Spleen (tissue), 11 donors: Measurements from ENCODE around the gene ARL5C. TPM values are rescaled to one million over a fixed set of nuclear protein-coding genes. Genes with fewer than 3 reads are reported as not detected.
A peak's percentile ranks its signal among the peaks of the same experiment; 100 is the strongest.

Experiments used
- DNase-seq: peaks from one replicate; pipeline ENCODE4 v3.0.0-alpha.2; 2020
- H3K27ac ChIP-seq, 8 donors: fragments of 200-600 bp; sonication (generic) in 7 of 8; 1 replicate in 4 of 8; 2 replicates in 4 of 8; pipeline versions ENCODE4 v1.5.0 to v1.8.0; 2016 to 2021; ENCODE audit warnings: inconsistent platforms in 4 of 8, mild to moderate bottlenecking in 4 of 8, moderate library complexity in 1 of 8
- H3K27me3 ChIP-seq, 7 donors: fragments of 200-600 bp; sonication (generic) in 6 of 7; replicated peaks in 1 of 7; 1 replicate in 4 of 7; 2 replicates in 3 of 7; pipeline versions ENCODE4 v1.5.0 to v1.8.0; 2016 to 2021; ENCODE audit warnings: inconsistent platforms in 3 of 7, mild to moderate bottlenecking in 1 of 7
- H3K36me3 ChIP-seq, 6 donors: fragments of 200-600 bp; sonication (generic) in 5 of 6; 1 replicate in 4 of 6; 2 replicates in 2 of 6; pipeline versions ENCODE4 v1.5.0 to v1.8.0; 2016 to 2021; ENCODE audit warnings: inconsistent platforms in 2 of 6
- H3K4me1 ChIP-seq, 6 donors: fragments of 200-600 bp; sonication (generic) in 5 of 6; 1 replicate in 3 of 6; 2 replicates in 3 of 6; pipeline versions ENCODE4 v1.5.0 to v1.8.0; 2016 to 2021; ENCODE audit warnings: inconsistent platforms in 3 of 6
- H3K4me3 ChIP-seq, 8 donors: fragments of 200-600 bp; sonication (generic) in 7 of 8; 1 replicate in 4 of 8; 2 replicates in 4 of 8; pipeline versions ENCODE4 v1.5.0 to v1.8.0; 2016 to 2021; ENCODE audit warnings: inconsistent platforms in 4 of 8, mild to moderate bottlenecking in 4 of 8, moderate library complexity in 2 of 8
- H3K9me3 ChIP-seq, 8 donors: fragments of 200-600 bp; sonication (generic) in 7 of 8; 1 replicate in 4 of 8; 2 replicates in 4 of 8; pipeline versions ENCODE4 v1.5.0 to v1.8.0; 2016 to 2021; ENCODE audit warnings: inconsistent platforms in 4 of 8
- CTCF ChIP-seq, 11 experiments: fragments of 200-600 bp in 7 of 11; fragments of 450-650 bp in 4 of 11; sonication (generic) in 4 of 11; IDR thresholded peaks in 8 of 11; conservative IDR thresholded peaks in 3 of 11; 1 replicate in 7 of 11; 2 replicates in 4 of 11; pipeline versions ENCODE4 v1.4.0 to v1.8.0; 2016 to 2021; ENCODE audit warnings: antibody characterized with exemption in 11 of 11, inconsistent platforms in 4 of 11, mild to moderate bottlenecking in 1 of 11
- POLR2A ChIP-seq, 3 donors: fragments of 450-650 bp; IDR thresholded peaks; one replicate each; pipeline ENCODE4 v1.5.1; 2017; ENCODE audit warnings: antibody characterized with exemption in 3 of 3, mild to moderate bottlenecking in 1 of 3
- POLR2AphosphoS5 ChIP-seq, 3 donors: sonication (generic); formaldehyde crosslinking; IDR thresholded peaks; one replicate each; pipeline ENCODE4 v1.5.1; 2017; ENCODE audit warnings: antibody characterized with exemption in 3 of 3
- whole genome bisulfite sequencing, 5 donors: extraction: QIAGEN DNeasy Blood & Tissue Kit in 3 of 5; methylation state at CpG; one replicate each; pipeline versions ENCODE4 v1.1.5 to v1.1.7; 2013 to 2018; 5-methylcytosine and 5-hydroxymethylcytosine counted together
- intact Hi-C: fragments of 100-400 bp; cut with DNase I; formaldehyde crosslinking; loops from one replicate; pipeline ENCODE4 v1.15.0; 2023; ENCODE audit warnings: low total_unique reads
- polyA plus RNA-seq, 3 donors: library from polyadenylated mRNA; stranded (reverse); fragments of 200-250 nt; gene quantifications; one replicate each; pipeline ENCODE4 v1.2.1, GENCODE V29; 2013
- total RNA-seq, 7 donors: library from RNA; depleted of rRNA in 3 of 7; stranded (reverse); fragments of >200 nt in 3 of 7; fragmentation: NEBNext Ultra II Directional in 4 of 7; extraction: Animal tissue kit (Norgen Biotek cat#: 25700) in 4 of 7; gene quantifications; one replicate each; pipeline versions ENCODE4 v1.1.0 to v1.2.1, GENCODE V29; 2016 to 2021
- donor health status: healthy with polysubstance abuse.
- donor health status: DM: no; HTN: no; CAD: no; lungs with moderate emphysema.
- donor health status: DM: no; HTN: no; CAD: no.
- donor health status: Bipolar disorder and iron deficiency.
- donor health status: healthy.
- donor health status: DM: no; HTN: no; CAD: no.
- donor health status: DM: yes; HTN: yes; CAD: no.

Gene ARL5C
- total and polyA plus RNA-seq, 10 donors, result not detected

- TF ChIP-seq CTCF (IDR thresholded peaks at IDR 0.05 in 8 of 11, conservative IDR thresholded peaks at IDR 0.05 in 3 of 11) (no peak), POLR2A (IDR thresholded peaks at IDR 0.05) (no peak), POLR2AphosphoS5 (IDR thresholded peaks at IDR 0.05) (no peak)
- intact Hi-C loops, result no loop called here
Observed at GRCh38 chr17:39165178-39165840, 652 bp downstream of the ARL5C start.

GRCh38 chr17:39164675-39165143 is 1.3 kb downstream of the ARL5C start:
- peak; percentile 91 for DNase-seq
- Histone ChIP-seq H3K36me3 (no peaks in the 10 kb centered on the region), H3K4me3 (peak overlapping the region; percentile 36 to 79 (median 49)), H3K27ac (peak overlapping the region in 4 of 8 donors; percentile 28 to 65 (median 50)), H3K4me1 (peaks cover 13 to 44% (median 37%) of the 10 kb centered on the region in 6 donors), H3K27me3 (peaks cover 0 to 41% (median 15%) of the 10 kb centered on the region in 7 donors), H3K9me3 (peaks cover 0 to 4% (median 0%) of the 10 kb centered on the region in 8 donors)
- WGBS, 5 donors, result 0 to 1% (median 1%) methylated on average over 6 to 15 of the region's 15 CpGs
- TF ChIP-seq CTCF (IDR thresholded peaks at IDR 0.05 in 8 of 11, conservative IDR thresholded peaks at IDR 0.05 in 3 of 11) (peak; percentile 60 to 88 (median 81)), POLR2AphosphoS5 (IDR thresholded peaks at IDR 0.05) (peak in 2 of 3 donors; percentile 9 to 36), POLR2A (IDR thresholded peaks at IDR 0.05) (no peak)
- intact Hi-C loops, result no loop called here

More at GRCh38 chr17:39165178-39165840, 652 bp downstream of the ARL5C start:
- Histone ChIP-seq H3K9me3 (peaks cover 0 to 4% (median 0%) of the 10 kb centered on the region in 8 donors), H3K4me3 (peak overlapping the region; percentile 36 to 79 (median 49)), H3K27me3 (peaks cover 0 to 40% (median 15%) of the 10 kb centered on the region in 7 donors), H3K36me3 (no peaks in the 10 kb centered on the region), H3K27ac (peak overlapping the region in 4 of 8 donors; percentile 28 to 65 (median 50)), H3K4me1 (peaks cover 13 to 44% (median 37%) of the 10 kb centered on the region in 6 donors)
- WGBS, 5 donors, result 9 to 14% (median 12%) methylated on average over 20 to 51 of the region's 51 CpGs
- no peak for DNase-seq

GRCh38 chr17:39161962-39162361 is 4.0 kb downstream of the ARL5C start:
- intact Hi-C loops, result no loop called here
- peaks cover 7 to 31% (median 27%) of the 10 kb centered on the region in 6 donors for H3K4me1 ChIP-seq
- TF ChIP-seq POLR2A (IDR thresholded peaks at IDR 0.05) (no peak), POLR2AphosphoS5 (IDR thresholded peaks at IDR 0.05) (no peak), CTCF (IDR thresholded peaks at IDR 0.05 in 8 of 11, conservative IDR thresholded peaks at IDR 0.05 in 3 of 11) (no peak)
- no peaks in the 10 kb centered on the region for H3K36me3 ChIP-seq
- no peaks in the 10 kb centered on the region for H3K9me3 ChIP-seq
- no peak for DNase-seq
- no peak overlapping the region for H3K27ac ChIP-seq
- 49 to 62% (median 56%) methylated on average over 2 of the region's 2 CpGs for WGBS, 5 donors
- H3K4me3 ChIP-seq, result no peak overlapping the region
- peaks cover 0 to 29% (median 15%) of the 10 kb centered on the region in 7 donors for H3K27me3 ChIP-seq

GRCh38 chr17:39158623-39159022 is 7.3 kb downstream of the ARL5C start:
- no peaks in the 10 kb centered on the region for H3K9me3 ChIP-seq
- no peak for DNase-seq
- TF ChIP-seq CTCF (IDR thresholded peaks at IDR 0.05 in 8 of 11, conservative IDR thresholded peaks at IDR 0.05 in 3 of 11), result no peak
- TF ChIP-seq POLR2A (IDR thresholded peaks at IDR 0.05), result no peak
- no peak for TF ChIP-seq POLR2AphosphoS5 (IDR thresholded peaks at IDR 0.05)
- peaks cover 0 to 12% (median 7%) of the 10 kb centered on the region in 6 donors for H3K4me1 ChIP-seq
- intact Hi-C loops, result no loop called here
- WGBS, 5 donors, result 81 to 94% (median 86%) methylated on average over 2 of the region's 2 CpGs
- H3K27ac ChIP-seq, result no peak overlapping the region
- no peak overlapping the region for H3K4me3 ChIP-seq
- peaks cover 0 to 5% (median 0%) of the 10 kb centered on the region in 7 donors for H3K27me3 ChIP-seq
- no peaks in the 10 kb centered on the region for H3K36me3 ChIP-seq
